C4-2B (cell line): ENCODE results near the gene ZNF227.

Source experiments
- ZFX ChIP-seq: fragments of 450-650 bp; IDR thresholded peaks from 2 replicates; pipeline ENCODE4 v1.6.1; 2017
- TF ChIP-seq, protein P1 (sequence below): fragments of 450-650 bp; conservative IDR thresholded peaks from 2 replicates; pipeline ENCODE4 v1.5.1; 2017; ENCODE audit warnings: mild to moderate bottlenecking

DNA sequence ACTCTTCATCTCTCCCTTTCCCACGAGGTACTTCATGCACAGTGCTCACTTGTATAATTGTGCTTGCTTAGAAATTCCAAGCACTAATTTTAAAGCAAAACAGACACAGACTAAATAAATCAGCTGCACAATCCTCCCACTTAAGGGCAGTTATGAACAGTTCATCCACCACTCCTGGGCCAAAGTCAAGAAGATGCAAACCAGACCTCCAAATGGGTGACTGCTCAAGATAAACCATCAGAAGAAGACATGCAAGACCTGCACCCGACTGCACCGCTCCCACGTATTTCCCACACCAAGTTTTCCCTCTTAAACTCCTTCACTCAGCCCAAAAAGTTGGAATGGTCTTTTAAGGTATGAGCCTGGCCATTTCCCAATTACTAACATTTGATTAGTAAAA lies 72.6 kb downstream of the ZNF227 start:
- TF ChIP-seq, protein P1, sequence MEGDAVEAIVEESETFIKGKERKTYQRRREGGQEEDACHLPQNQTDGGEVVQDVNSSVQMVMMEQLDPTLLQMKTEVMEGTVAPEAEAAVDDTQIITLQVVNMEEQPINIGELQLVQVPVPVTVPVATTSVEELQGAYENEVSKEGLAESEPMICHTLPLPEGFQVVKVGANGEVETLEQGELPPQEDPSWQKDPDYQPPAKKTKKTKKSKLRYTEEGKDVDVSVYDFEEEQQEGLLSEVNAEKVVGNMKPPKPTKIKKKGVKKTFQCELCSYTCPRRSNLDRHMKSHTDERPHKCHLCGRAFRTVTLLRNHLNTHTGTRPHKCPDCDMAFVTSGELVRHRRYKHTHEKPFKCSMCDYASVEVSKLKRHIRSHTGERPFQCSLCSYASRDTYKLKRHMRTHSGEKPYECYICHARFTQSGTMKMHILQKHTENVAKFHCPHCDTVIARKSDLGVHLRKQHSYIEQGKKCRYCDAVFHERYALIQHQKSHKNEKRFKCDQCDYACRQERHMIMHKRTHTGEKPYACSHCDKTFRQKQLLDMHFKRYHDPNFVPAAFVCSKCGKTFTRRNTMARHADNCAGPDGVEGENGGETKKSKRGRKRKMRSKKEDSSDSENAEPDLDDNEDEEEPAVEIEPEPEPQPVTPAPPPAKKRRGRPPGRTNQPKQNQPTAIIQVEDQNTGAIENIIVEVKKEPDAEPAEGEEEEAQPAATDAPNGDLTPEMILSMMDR, result no peak
- TF ChIP-seq ZFX, result no peak
